ENCODE data around the gene PLCG1.

- no peak for TF ChIP-seq POLR2A (IDR thresholded peaks at IDR 0.05)
- no peak for TF ChIP-seq CTCF (IDR thresholded peaks at IDR 0.05)
Observed at GRCh38 chr20:41108531-41108930, 28.8 kb upstream of the PLCG1 start.
